ENCODE results near the gene SLC11A2.
A peak's percentile ranks its signal among the peaks of the same experiment; 100 is the strongest.

Gene SLC11A2

GRCh38 chr12:51047655-51048540 lies 21.7 kb upstream of the SLC11A2 start, which contains the start of gene LETMD1:
TSS of gene LETMD1 (plus strand) at chr12:51048327. CDS start at chr12:51048357, 30 bp downstream.
- H3K4me3 ChIP-seq (ENCODE audit: severe bottlenecking), result peak within 1 kb of the TSS; percentile 48
- H3K27ac ChIP-seq (ENCODE audit: poor library complexity, severe bottlenecking), result peak within 1 kb of the TSS; percentile 46
- H3K4me1 ChIP-seq (ENCODE audit: insufficient read depth, poor library complexity, severe bottlenecking), result peaks cover 7% of the 10 kb centered on the region
- H3K27me3 ChIP-seq (ENCODE audit: insufficient read depth, poor library complexity, severe bottlenecking), result no peaks in the 10 kb centered on the region
- DNase-seq (ENCODE audit: low spot score) (peak; percentile 94), ATAC-seq (ENCODE audit: low read depth) (peak; percentile 99)
- TF ChIP-seq CTCF (IDR thresholded peaks at IDR 0.05; ENCODE audit: poor library complexity, severe bottlenecking), result peak; percentile 98
- H3K36me3 ChIP-seq (ENCODE audit: low read depth), result peaks cover 34% of the 10 kb centered on the region
- H3K9me3 ChIP-seq (ENCODE audit: severe bottlenecking), result no peaks in the 10 kb centered on the region

- Histone ChIP-seq H3K4me3 (ENCODE audit: severe bottlenecking) (no peak overlapping the region), H3K27me3 (ENCODE audit: insufficient read depth, poor library complexity, severe bottlenecking) (no peaks in the 10 kb centered on the region), H3K27ac (ENCODE audit: poor library complexity, severe bottlenecking) (no peak overlapping the region), H3K9me3 (ENCODE audit: severe bottlenecking) (no peaks in the 10 kb centered on the region), H3K4me1 (ENCODE audit: insufficient read depth, poor library complexity, severe bottlenecking) (peaks cover 10% of the 10 kb centered on the region), H3K36me3 (ENCODE audit: low read depth) (no peaks in the 10 kb centered on the region)
- TF ChIP-seq CTCF (IDR thresholded peaks at IDR 0.05; ENCODE audit: poor library complexity, severe bottlenecking), result no peak
- no peak for DNase-seq (ENCODE audit: low spot score)
- no peak for ATAC-seq (ENCODE audit: low read depth)
Measured at GRCh38 chr12:51036279-51036678, 10.1 kb upstream of the SLC11A2 start.

- DNase-seq (ENCODE audit: low spot score), result no peak
- Histone ChIP-seq H3K27me3 (ENCODE audit: insufficient read depth, poor library complexity, severe bottlenecking) (no peaks in the 10 kb centered on the region), H3K4me1 (ENCODE audit: insufficient read depth, poor library complexity, severe bottlenecking) (peaks cover 13% of the 10 kb centered on the region), H3K9me3 (ENCODE audit: severe bottlenecking) (no peaks in the 10 kb centered on the region), H3K4me3 (ENCODE audit: severe bottlenecking) (no peak overlapping the region), H3K36me3 (ENCODE audit: low read depth) (no peaks in the 10 kb centered on the region), H3K27ac (ENCODE audit: poor library complexity, severe bottlenecking) (no peak overlapping the region)
- no peak for TF ChIP-seq CTCF (IDR thresholded peaks at IDR 0.05; ENCODE audit: poor library complexity, severe bottlenecking)
- no peak for ATAC-seq (ENCODE audit: low read depth)
Measured at GRCh38 chr12:51033457-51034089, 7.4 kb upstream of the SLC11A2 start.

- no peak for DNase-seq (ENCODE audit: low spot score)
- Histone ChIP-seq H3K27ac (ENCODE audit: poor library complexity, severe bottlenecking) (no peak overlapping the region), H3K4me1 (ENCODE audit: insufficient read depth, poor library complexity, severe bottlenecking) (peaks cover 11% of the 10 kb centered on the region), H3K9me3 (ENCODE audit: severe bottlenecking) (no peaks in the 10 kb centered on the region), H3K36me3 (ENCODE audit: low read depth) (no peaks in the 10 kb centered on the region), H3K4me3 (ENCODE audit: severe bottlenecking) (no peak overlapping the region), H3K27me3 (ENCODE audit: insufficient read depth, poor library complexity, severe bottlenecking) (no peaks in the 10 kb centered on the region)
- no peak for ATAC-seq (ENCODE audit: low read depth)
- TF ChIP-seq CTCF (IDR thresholded peaks at IDR 0.05; ENCODE audit: poor library complexity, severe bottlenecking), result no peak
Measured at GRCh38 chr12:51033048-51033447, 6.9 kb upstream of the SLC11A2 start.

Measured in RWPE2 (cell line).